HCT116 (cell line): ENCODE results near the gene TSHZ1.

Experiments used
- EZH2 ChIP-seq: fragments of 200-600 bp; sonication (generic); IDR thresholded peaks from 2 replicates; pipeline ENCODE4 v1.6.1; 2017; ENCODE audit warnings: antibody characterized with exemption, mixed run types
- FOSL1 ChIP-seq: IDR thresholded peaks from 2 replicates; pipeline ENCODE4 v1.6.1; 2012; ENCODE audit warnings: low read depth
- RAD21 ChIP-seq: IDR thresholded peaks from 2 replicates; pipeline ENCODE4 v1.6.1; 2012; ENCODE audit warnings: low read depth, mild to moderate bottlenecking
- SP1 ChIP-seq: IDR thresholded peaks from 2 replicates; pipeline ENCODE4 v1.6.1; 2012; ENCODE audit warnings: low read depth
- SRF ChIP-seq: IDR thresholded peaks from 2 replicates; pipeline ENCODE4 v1.6.1; 2012; ENCODE audit warnings: low read depth
- TF ChIP-seq, protein P1 (sequence below), 3 experiments: fragments of 200-600 bp in 1 of 3; sonication (generic) in 1 of 3; IDR thresholded peaks in 2 of 3; conservative IDR thresholded peaks in 1 of 3; 2 replicates each; pipeline ENCODE4 v1.5.1; 2012 to 2017; ENCODE audit warnings: low read depth in 2 of 3, low read length in 2 of 3, antibody characterized with exemption in 1 of 3, borderline replicate concordance in 1 of 3, control low read depth in 1 of 3, mild to moderate bottlenecking in 1 of 3, mixed read lengths in 1 of 3, mixed run types in 1 of 3, moderate library complexity in 1 of 3; ENCODE audit not compliant: insufficient read depth in 1 of 3
- TF ChIP-seq, protein P2 (sequence below): IDR thresholded peaks from 2 replicates; pipeline ENCODE4 v1.6.1; 2011; ENCODE audit warnings: mild to moderate bottlenecking, low read length, moderate library complexity; ENCODE audit not compliant: insufficient replicate concordance; ENCODE audit errors: extremely low read depth

GRCh38 chr18:75212751-75213090, 2.1 kb downstream of the TSHZ1 start:
- TF ChIP-seq, protein P1, sequence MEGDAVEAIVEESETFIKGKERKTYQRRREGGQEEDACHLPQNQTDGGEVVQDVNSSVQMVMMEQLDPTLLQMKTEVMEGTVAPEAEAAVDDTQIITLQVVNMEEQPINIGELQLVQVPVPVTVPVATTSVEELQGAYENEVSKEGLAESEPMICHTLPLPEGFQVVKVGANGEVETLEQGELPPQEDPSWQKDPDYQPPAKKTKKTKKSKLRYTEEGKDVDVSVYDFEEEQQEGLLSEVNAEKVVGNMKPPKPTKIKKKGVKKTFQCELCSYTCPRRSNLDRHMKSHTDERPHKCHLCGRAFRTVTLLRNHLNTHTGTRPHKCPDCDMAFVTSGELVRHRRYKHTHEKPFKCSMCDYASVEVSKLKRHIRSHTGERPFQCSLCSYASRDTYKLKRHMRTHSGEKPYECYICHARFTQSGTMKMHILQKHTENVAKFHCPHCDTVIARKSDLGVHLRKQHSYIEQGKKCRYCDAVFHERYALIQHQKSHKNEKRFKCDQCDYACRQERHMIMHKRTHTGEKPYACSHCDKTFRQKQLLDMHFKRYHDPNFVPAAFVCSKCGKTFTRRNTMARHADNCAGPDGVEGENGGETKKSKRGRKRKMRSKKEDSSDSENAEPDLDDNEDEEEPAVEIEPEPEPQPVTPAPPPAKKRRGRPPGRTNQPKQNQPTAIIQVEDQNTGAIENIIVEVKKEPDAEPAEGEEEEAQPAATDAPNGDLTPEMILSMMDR (IDR thresholded peaks at IDR 0.05 in 2 of 3, conservative IDR thresholded peaks at IDR 0.05 in 1 of 3; ENCODE audit: borderline replicate concordance in 1 of 3, insufficient read depth in 1 of 3, low read depth in 2 of 3, low read length in 2 of 3) = no peak
- TF ChIP-seq SP1 (no peak), EZH2 (no peak), FOSL1 (no peak), SRF (no peak), RAD21 (no peak)
- TF ChIP-seq, protein P2, sequence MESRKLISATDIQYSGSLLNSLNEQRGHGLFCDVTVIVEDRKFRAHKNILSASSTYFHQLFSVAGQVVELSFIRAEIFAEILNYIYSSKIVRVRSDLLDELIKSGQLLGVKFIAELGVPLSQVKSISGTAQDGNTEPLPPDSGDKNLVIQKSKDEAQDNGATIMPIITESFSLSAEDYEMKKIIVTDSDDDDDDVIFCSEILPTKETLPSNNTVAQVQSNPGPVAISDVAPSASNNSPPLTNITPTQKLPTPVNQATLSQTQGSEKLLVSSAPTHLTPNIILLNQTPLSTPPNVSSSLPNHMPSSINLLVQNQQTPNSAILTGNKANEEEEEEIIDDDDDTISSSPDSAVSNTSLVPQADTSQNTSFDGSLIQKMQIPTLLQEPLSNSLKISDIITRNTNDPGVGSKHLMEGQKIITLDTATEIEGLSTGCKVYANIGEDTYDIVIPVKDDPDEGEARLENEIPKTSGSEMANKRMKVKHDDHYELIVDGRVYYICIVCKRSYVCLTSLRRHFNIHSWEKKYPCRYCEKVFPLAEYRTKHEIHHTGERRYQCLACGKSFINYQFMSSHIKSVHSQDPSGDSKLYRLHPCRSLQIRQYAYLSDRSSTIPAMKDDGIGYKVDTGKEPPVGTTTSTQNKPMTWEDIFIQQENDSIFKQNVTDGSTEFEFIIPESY = no peak
